PC-9 (cell line): ENCODE results near the gene PRDM4. TPM values are rescaled to one million over a fixed set of nuclear protein-coding genes. Genes with fewer than 3 reads are reported as not detected.

Source experiments
- BruUV-seq: library from RNA; stranded (reverse); fragments of 400-500 nt; replicated peaks from 2 replicates; lab custom pipeline; 2021; lab: Mats Ljungman, UMichigan
- CTCF ChIA-PET: fragments of 300-600 bp; sonication (Branson Sonifier 250); formaldehyde crosslinking; loops from one replicate; lab custom pipeline; 2022; ENCODE audit warnings: antibody characterized with exemption; lab: Charles Lee
- POLR2A ChIA-PET: fragments of 300-600 bp; sonication (Branson Sonifier 250); formaldehyde crosslinking; loops from one replicate; lab custom pipeline; 2022; ENCODE audit warnings: antibody characterized with exemption; ENCODE audit not compliant: unreplicated experiment; lab: Charles Lee
- DNase-seq, 2 experiments: peaks; one replicate each; pipeline versions ENCODE4 v3.0.0 to v3.0.0-alpha.2; 2015 to 2022; ENCODE audit warnings: mixed read lengths in 1 of 2
- H2AFZ ChIP-seq: fragments of 200-600 bp; sonication (generic); 2 replicates; pipeline ENCODE4 v1.8.1; 2017; ENCODE audit warnings: antibody characterized with exemption
- H3F3A ChIP-seq: fragments of 200-600 bp; sonication (generic); 2 replicates; pipeline ENCODE4 v1.8.1; 2017; ENCODE audit warnings: antibody characterized with exemption, mild to moderate bottlenecking, low read depth; ENCODE audit not compliant: insufficient read depth
- H3K27ac ChIP-seq: fragments of 200-600 bp; sonication (generic); 2 replicates; pipeline ENCODE4 v1.6.1; 2016; ENCODE audit warnings: mixed run types
- H3K27me3 ChIP-seq: fragments of 200-600 bp; sonication (generic); 2 replicates; pipeline ENCODE4 v1.6.1; 2016; ENCODE audit warnings: low read depth, mixed run types; ENCODE audit not compliant: insufficient read depth
- H3K36me3 ChIP-seq: fragments of 200-600 bp; sonication (generic); 2 replicates; pipeline ENCODE4 v1.6.1; 2016; ENCODE audit warnings: low read depth, mixed run types
- H3K4me1 ChIP-seq: fragments of 200-600 bp; sonication (generic); replicated peaks from 2 replicates; pipeline ENCODE4 v1.6.1; 2016; ENCODE audit warnings: mixed run types; ENCODE audit not compliant: insufficient read depth
- H3K4me2 ChIP-seq: fragments of 200-600 bp; sonication (generic); 2 replicates; pipeline ENCODE4 v1.6.1; 2017; ENCODE audit warnings: mixed run types
- H3K4me3 ChIP-seq: fragments of 200-600 bp; sonication (generic); 2 replicates; pipeline ENCODE4 v1.6.1; 2016; ENCODE audit warnings: mixed run types
- H3K79me2 ChIP-seq: fragments of 200-600 bp; sonication (generic); 2 replicates; pipeline ENCODE4 v1.6.1; 2017; ENCODE audit warnings: low read depth, mixed run types
- H3K9me2 ChIP-seq: fragments of 200-600 bp; sonication (generic); 2 replicates; pipeline ENCODE4 v1.8.1; 2017; ENCODE audit warnings: mild to moderate bottlenecking; ENCODE audit not compliant: insufficient read depth
- H3K9me3 ChIP-seq: fragments of 200-600 bp; sonication (generic); 2 replicates; pipeline ENCODE4 v1.8.1; 2016; ENCODE audit warnings: low read depth; ENCODE audit not compliant: insufficient read depth
- H4K20me1 ChIP-seq: fragments of 200-600 bp; sonication (generic); 2 replicates; pipeline ENCODE4 v1.8.1; 2017; ENCODE audit not compliant: insufficient read depth
- EZH2 ChIP-seq: fragments of 200-600 bp; sonication (generic); IDR thresholded peaks from 2 replicates; pipeline ENCODE4 v1.8.0; 2017; ENCODE audit warnings: antibody characterized with exemption, low read depth
- intact Hi-C: fragments of 100-400 bp; cut with micrococcal nuclease; formaldehyde crosslinking; loops from one replicate; pipeline ENCODE4 v1.10.0; 2022; ENCODE audit not compliant: unreplicated experiment
- total RNA-seq: library from RNA; stranded (reverse); gene quantifications from 2 replicates; pipeline ENCODE4 v1.2.3, GENCODE V29; 2021
- TF ChIP-seq, protein P1 (sequence below): fragments of 200-600 bp; sonication (generic); conservative IDR thresholded peaks from 2 replicates; pipeline ENCODE4 v1.6.1; 2017; ENCODE audit warnings: mixed run types, antibody characterized with exemption, mild to moderate bottlenecking, moderate library complexity

PRDM4 gene
- total RNA-seq, 1 experiment from 2014 or later: 21.6 TPM

DNA sequence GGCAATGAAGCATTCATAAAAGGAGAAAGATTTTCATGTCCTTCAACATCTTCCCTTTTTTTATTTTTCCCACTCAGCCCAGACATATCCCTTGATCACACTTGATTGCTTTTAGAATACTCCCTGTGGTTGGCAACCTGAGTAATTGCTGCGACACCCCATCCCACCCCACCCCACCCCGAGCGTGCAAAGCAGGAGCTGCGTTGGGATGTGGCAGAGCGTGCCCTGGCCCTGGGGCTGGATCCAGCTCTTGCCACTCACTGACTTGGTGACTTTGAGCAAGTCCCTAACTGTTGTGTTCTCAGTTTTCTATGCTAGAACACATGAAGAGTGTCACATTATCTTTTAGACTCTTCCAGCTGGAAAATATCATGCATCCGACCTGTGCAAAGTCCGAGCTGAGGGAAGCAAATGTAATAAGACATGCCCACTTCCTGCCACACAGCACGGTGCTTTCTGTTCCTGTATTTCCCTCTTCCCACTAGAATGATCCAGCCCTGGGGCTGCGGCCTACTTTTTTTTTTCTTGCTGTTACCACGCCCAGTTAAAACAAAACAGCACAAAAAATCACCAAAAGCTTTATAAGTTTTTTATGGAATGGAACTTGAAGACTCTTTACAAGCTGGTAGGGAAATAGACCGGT is 17.6 kb upstream of the PRDM4 start:
- CTCF ChIA-PET: no interaction called here
- Histone ChIP-seq H3K79me2 (no peaks in the 10 kb centered on the region), H3K36me3 (no peaks in the 10 kb centered on the region), H3F3A (no peaks in the 10 kb centered on the region), H3K27ac (no peak overlapping the region), H3K27me3 (peaks cover 83% of the 10 kb centered on the region), H4K20me1 (no peaks in the 10 kb centered on the region), H3K4me3 (no peak overlapping the region), H3K9me2 (no peaks in the 10 kb centered on the region), H3K9me3 (no peaks in the 10 kb centered on the region), H3K4me1 (no peaks in the 10 kb centered on the region), H3K4me2 (no peak overlapping the region), H2AFZ (no peak overlapping the region)
- no peak for DNase-seq
- no peak for TF ChIP-seq EZH2
- TF ChIP-seq, protein P1, sequence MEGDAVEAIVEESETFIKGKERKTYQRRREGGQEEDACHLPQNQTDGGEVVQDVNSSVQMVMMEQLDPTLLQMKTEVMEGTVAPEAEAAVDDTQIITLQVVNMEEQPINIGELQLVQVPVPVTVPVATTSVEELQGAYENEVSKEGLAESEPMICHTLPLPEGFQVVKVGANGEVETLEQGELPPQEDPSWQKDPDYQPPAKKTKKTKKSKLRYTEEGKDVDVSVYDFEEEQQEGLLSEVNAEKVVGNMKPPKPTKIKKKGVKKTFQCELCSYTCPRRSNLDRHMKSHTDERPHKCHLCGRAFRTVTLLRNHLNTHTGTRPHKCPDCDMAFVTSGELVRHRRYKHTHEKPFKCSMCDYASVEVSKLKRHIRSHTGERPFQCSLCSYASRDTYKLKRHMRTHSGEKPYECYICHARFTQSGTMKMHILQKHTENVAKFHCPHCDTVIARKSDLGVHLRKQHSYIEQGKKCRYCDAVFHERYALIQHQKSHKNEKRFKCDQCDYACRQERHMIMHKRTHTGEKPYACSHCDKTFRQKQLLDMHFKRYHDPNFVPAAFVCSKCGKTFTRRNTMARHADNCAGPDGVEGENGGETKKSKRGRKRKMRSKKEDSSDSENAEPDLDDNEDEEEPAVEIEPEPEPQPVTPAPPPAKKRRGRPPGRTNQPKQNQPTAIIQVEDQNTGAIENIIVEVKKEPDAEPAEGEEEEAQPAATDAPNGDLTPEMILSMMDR: no peak
- intact Hi-C loops: no loop called here
- no TSS peak for BruUV-seq
- POLR2A ChIA-PET: no interaction called here

DNA sequence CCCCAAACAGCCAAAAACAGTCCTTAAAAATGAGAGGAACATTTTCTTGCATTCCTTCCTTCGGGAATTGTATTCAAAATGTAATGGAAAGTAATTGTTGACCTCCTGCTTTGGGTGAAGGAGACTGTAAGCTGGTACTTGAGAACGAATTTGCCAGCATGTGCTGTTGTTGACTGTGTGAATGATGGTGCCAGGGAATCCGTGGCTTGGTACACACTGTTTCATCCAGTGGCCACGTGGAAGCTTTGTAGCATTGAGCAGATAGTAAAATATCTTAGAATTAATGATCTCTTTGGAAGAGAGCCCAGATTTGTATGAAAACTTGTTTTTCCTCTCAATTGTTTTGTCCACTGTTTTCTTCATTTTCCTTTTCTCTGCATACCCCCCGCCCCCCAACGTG is 15.2 kb upstream of the PRDM4 start:
- ChIA-PET CTCF (no interaction called here), POLR2A (no interaction called here)
- Histone ChIP-seq H3K9me2 (no peaks in the 10 kb centered on the region), H3K27me3 (peaks cover 87% of the 10 kb centered on the region), H3K27ac (no peak overlapping the region), H3K36me3 (no peaks in the 10 kb centered on the region), H3K4me2 (no peak overlapping the region), H3K4me3 (no peak overlapping the region), H3K9me3 (no peaks in the 10 kb centered on the region), H3K79me2 (no peaks in the 10 kb centered on the region), H4K20me1 (no peaks in the 10 kb centered on the region), H2AFZ (no peak overlapping the region), H3K4me1 (no peaks in the 10 kb centered on the region), H3F3A (no peaks in the 10 kb centered on the region)
- DNase-seq: no peak
- BruUV-seq: no TSS peak
- intact Hi-C loops: no loop called here
- no peak for TF ChIP-seq EZH2
- TF ChIP-seq, protein P1: no peak

DNA sequence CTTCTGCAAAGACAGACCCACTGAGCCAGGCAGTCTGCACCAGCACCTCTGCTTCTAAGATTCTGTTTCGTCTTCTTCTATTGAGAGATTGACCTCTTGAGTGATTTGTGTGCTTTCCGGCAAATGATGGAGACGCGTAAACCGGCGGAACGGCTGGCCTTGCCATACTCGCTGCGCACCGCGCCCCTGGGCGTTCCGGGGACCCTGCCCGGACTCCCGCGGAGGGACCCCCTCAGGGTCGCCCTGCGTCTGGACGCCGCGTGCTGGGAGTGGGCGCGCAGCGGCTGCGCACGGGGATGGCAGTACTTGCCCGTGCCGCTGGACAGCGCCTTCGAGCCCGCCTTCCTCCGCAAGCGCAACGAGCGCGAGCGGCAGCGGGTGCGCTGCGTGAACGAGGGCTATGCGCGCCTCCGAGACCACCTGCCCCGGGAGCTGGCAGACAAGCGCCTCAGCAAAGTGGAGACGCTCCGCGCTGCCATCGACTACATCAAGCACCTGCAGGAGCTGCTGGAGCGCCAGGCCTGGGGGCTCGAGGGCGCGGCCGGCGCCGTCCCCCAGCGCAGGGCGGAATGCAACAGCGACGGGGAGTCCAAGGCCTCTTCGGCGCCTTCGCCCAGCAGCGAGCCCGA is 14.3 kb upstream of the PRDM4 start:
- Histone ChIP-seq H4K20me1 (no peaks in the 10 kb centered on the region), H3K9me2 (no peaks in the 10 kb centered on the region), H3K9me3 (no peaks in the 10 kb centered on the region), H2AFZ (no peak overlapping the region), H3F3A (no peaks in the 10 kb centered on the region), H3K4me2 (no peak overlapping the region), H3K27ac (no peak overlapping the region), H3K4me3 (no peak overlapping the region), H3K36me3 (no peaks in the 10 kb centered on the region), H3K4me1 (no peaks in the 10 kb centered on the region), H3K27me3 (peaks cover 91% of the 10 kb centered on the region), H3K79me2 (no peaks in the 10 kb centered on the region)
- ChIA-PET CTCF (no interaction called here), POLR2A (no interaction called here)
- TF ChIP-seq, protein P1: no peak
- no peak for TF ChIP-seq EZH2
- intact Hi-C loops: no loop called here
- no peak for DNase-seq
- no TSS peak for BruUV-seq
